Ecto neural progenitor cell (in vitro differentiated cells): Measurements from ENCODE around the gene FGF14.
"Not testable (repeated sequence)": the region's sequence is repeated elsewhere in the genome, so short reads cannot be mapped to it uniquely, and the experiment has no call there.

Source experiments
- DNase-seq: peaks from one replicate; pipeline ENCODE4 v3.0.0-alpha.2; 2018; ENCODE audit warnings: low spot score

Gene FGF14

GRCh38 chr13:102195566-102196462, 206.0 kb downstream of the FGF14 start:
- no peak for DNase-seq

GRCh38 chr13:102192858-102193257, 209.0 kb downstream of the FGF14 start:
- DNase-seq: no peak

GRCh38 chr13:102191951-102192502, 209.8 kb downstream of the FGF14 start:
- no peak for DNase-seq

GRCh38 chr13:102190930-102191329, 210.9 kb downstream of the FGF14 start:
- DNase-seq: no peak

DNA sequence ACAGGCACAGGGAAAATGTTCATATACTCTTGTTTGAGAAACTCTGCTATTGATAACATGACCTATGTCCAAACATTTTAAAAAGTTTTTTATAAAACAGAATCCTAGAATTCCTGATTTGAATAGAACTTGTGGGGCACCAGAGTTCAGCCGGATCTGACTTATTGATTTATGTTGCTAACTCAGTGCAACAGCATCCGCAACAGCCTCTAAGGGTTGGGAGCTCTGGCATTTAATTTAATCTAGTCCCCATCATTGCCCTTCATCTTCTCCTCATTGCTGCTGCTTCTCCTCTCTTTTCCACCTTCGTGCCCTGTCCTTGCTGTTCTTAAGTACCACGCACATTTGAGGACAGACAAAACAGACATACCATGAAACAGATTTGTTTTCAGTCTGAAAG, 214.5 kb downstream of the FGF14 start:
- DNase-seq: no peak

- DNase-seq: no peak
Measured at GRCh38 chr13:102185375-102185984, 216.4 kb downstream of the FGF14 start.

DNA sequence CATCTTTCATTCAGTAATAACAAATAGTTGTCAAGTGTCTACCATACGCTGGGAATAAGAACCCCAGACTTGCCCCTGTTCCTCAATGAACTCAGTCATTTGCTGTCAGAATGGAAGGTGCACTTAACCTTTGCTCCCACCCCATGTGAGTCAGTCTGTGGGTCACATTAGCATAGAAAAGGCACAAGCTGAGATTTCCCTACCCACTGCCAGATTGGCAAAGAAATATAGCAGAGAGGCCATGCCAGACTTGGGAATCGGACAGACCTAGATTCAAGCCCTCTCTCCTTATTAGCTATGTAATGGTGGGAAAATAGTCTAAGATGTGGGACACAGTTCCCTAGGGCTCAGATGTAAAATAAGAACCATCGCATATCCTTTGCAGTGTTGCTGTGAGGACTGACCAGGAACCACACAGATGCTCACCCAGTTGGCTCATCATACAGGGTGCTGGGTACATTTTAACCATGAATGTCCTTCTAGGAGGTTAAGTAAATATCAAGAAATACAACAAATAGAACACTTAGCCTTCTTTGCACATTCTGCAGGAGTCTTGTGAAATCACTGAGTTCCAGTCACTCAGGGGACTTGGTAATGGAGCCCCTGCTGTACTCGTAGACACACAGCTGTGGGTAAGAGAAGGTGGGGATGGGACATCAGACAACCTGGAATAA, 218.2 kb downstream of the FGF14 start:
- DNase-seq: no peak

DNA sequence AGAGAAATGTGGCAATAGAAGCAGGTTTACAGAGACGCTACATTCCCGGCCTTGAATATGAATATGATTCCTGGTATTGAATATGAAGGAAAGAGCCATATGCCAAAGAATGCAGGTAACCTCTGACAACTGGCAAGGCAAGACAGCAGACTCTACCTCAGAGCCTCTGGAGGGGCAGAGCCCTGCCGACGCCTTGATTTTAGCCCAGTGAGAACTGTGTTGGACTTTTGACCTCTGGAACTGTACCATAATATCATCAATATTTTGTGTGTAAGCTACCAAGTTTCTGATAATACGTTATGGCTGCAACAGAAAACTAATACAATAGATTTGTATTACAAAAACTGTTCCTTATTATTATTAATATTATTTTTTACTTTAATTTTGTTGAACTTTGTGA, 219.7 kb downstream of the FGF14 start:
- DNase-seq: no peak

DNA sequence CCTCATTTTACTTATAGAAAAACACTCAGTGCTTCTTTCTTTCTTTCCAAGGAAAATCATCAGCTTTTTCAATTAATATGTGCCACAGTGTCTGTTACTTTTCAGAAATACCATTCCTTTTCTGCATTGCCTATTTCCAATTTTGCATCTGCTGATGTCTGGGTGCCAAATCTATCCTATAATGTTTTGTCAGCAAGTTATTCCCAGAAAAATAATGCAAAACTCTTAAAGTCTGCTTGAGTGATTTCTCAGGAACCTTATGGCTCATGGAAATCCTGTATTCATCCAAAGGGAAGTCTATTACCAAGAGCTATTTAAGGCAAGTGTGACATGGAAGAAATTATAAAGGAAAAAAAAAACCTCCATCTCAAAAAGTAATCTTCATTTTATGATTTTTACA, 224.4 kb downstream of the FGF14 start:
- DNase-seq: no peak

GRCh38 chr13:102176846-102177245, 225.0 kb downstream of the FGF14 start:
- DNase-seq: no peak

DNA sequence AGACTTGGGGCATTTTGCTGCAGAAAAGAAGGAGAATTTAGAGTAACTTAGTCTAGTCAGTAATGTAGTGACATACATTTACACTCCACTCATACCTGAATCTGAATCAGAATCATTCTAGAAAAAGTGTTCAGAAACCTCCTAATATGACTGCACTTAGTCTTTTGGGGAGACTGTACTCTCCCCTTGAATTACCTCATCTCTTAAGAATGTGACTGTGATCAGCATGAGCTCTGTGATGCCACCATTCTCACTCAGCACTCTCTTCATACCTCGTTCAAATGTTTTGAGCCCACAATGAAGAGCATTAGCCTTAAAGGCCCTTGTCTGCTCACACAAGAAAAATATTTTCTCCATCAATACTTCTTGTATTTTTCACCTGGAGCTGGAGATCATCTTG, 229.4 kb downstream of the FGF14 start:
- no peak for DNase-seq

GRCh38 chr13:102170305-102170704, 231.5 kb downstream of the FGF14 start:
- no peak for DNase-seq

DNA sequence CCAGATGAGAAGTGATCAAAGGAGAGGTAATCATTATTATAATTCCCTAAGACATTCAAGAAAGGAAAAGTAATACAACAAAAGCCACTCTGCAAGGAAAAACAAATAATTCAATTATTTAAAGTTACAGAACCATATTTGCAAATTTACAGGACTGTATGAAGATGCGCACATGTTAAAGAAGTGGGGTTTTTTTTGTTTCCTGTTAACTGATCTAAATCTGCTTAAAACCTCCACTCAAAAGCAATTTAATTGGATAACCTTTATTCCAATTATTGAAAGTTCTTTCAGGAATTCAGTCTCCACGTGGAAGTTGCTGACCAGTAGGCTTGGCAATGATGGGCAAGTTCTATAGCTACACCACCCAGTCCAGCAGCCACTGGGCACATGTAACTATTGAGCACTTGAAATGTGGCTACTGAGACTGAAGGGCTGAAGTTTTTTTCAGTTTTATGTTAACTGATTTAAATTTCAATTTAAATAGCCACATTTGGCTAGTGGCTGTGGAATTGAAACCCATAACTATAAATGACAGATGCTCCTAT, 232.3 kb downstream of the FGF14 start:
- no peak for DNase-seq

DNA sequence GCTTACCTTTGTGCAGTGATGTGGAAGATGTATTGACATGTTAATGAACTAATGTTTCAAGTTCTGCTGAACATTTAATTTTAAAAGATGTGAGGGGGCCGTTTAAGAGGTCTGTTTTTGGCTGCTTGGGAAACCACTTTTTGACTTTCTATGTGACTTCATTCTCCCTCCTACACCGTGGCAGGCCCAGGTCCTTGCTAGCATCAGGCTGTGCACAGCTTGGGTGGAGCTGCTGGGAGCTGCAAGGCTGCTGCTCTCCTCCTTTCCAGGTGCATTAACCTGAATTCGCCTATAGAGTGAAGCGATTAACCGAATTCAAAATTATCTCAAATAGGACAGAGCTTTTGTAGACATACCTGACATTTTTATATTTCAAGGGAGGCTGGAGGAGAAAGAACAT, 249.1 kb downstream of the FGF14 start:
- DNase-seq: no peak

DNA sequence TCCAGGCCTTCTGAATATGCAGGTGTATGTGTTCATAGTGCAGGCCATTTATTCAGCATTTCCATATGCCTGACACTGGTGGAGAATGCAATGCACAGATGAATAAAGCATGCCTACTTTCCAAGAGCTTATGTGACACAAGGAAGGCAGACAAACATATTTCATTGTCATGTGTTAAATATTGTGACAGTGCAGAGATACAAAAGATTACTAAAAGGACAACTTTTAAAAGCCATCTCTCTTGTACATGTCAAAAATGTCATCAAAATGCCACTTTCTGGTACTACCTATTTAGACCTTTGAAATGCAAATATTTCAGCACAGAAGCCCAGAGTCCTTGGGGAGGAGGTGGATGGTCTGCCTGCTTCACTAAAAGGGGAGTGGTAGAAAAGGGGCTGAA, 254.5 kb downstream of the FGF14 start:
- DNase-seq: no peak

GRCh38 chr13:102145750-102146149, 256.1 kb downstream of the FGF14 start:
- no peak for DNase-seq

DNA sequence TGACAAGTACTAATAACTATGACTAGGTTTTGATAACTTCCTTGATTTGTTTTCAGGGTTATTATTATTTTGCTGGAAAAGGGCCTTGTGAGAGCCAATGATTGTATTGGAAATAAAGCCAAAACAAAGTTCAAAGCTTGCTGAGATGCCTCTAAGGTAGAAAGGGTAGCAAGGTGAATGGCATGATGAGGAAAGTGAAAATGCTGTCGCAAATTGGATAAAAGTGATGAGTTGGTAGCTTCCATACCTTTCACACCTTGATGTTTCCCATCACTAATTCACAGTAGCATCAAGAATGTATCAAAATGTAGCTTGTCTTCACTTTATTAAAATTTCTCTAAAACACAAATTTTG, 259.4 kb downstream of the FGF14 start:
- no peak for DNase-seq

DNA sequence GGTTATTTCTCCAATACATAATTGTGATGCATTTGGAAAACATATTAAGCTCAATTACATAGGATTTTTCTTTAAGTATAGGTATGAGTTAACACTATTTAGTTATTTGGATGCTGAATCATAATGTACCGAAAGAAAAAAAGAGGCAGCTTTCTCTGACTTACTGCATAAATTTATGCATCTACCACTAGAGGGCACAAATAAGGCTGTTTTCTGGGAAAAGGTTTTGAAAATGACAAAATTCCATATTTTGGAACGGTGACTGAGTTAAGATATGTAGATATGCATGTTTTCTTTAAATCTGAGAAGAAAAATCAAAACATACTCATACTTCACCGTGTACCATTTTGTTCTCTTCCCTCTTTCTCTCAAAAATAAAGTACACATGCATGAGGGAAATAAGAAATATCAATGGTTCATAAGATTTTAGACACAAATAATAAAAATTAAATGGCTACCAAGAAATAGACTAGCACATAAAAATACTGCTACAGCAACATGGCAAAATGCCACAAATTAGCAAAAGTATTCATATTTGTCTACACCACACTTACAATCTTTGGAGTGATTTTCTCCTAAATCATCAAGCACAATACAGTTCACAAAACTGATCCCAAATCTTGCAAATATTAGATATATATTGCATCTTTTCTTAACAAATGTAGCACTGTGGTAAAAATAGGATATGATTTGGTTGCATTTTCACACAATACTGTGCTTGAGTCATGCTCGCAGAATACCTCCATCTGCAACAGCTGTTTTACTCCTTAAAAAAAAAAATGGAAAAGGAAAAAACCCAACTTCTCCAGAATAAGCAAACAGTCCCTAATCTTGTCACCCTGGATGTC, 260.0 kb downstream of the FGF14 start:
- DNase-seq: no peak

- no peak for DNase-seq
Measured at GRCh38 chr13:102139626-102140025, 262.2 kb downstream of the FGF14 start.

GRCh38 chr13:102138635-102139190, 263.1 kb downstream of the FGF14 start:
- no peak for DNase-seq

- DNase-seq: not testable (repeated sequence)
Measured at GRCh38 chr13:102137904-102138303, 263.9 kb downstream of the FGF14 start.
